Measurements from ENCODE around the gene PRDM16. TPM values are rescaled to one million over a fixed set of nuclear protein-coding genes. Genes with fewer than 3 reads are reported as not detected.

The PRDM16 gene
- total and polyA plus RNA-seq, 2 experiments from 2014 or later, result 0.14 to 0.16 TPM

DNA sequence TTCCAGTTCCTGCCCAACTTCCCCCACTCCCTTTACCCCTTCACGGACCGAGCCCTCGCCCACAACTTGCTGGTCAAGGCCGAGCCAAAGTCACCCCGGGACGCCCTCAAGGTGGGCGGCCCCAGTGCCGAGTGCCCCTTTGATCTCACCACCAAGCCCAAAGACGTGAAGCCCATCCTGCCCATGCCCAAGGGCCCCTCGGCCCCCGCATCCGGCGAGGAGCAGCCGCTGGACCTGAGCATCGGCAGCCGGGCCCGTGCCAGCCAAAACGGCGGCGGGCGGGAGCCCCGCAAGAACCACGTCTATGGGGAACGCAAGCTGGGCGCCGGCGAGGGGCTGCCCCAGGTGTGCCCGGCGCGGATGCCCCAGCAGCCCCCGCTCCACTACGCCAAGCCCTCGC lies 343.4 kb downstream of the PRDM16 start (continued):
- TF ChIP-seq CTCF (conservative IDR thresholded peaks at IDR 0.05; ENCODE audit: low read depth in 2 of 2), result no peak
- no peak for TF ChIP-seq ZNF331 (CRISPR knock-in tag; IDR thresholded peaks at IDR 0.05; ENCODE audit: low read depth)
- no peak for TF ChIP-seq JUNB (IDR thresholded peaks at IDR 0.05; ENCODE audit: unreplicated experiment)

- H3K4me1 Mint-ChIP-seq, result no peaks in the 10 kb centered on the region
- Histone ChIP-seq H4K20me1 (replicated peaks; ENCODE audit: insufficient read depth) (no peaks in the 10 kb centered on the region), H3K4me3 (no peak overlapping the region), H3K79me2 (replicated peaks; ENCODE audit: insufficient read depth) (no peaks in the 10 kb centered on the region), H3K27ac (ENCODE audit: low read depth) (no peak overlapping the region), H3K9me2 (ENCODE audit: insufficient read depth) (no peaks in the 10 kb centered on the region), H3K4me2 (no peak overlapping the region), H3K4me1 (ENCODE audit: insufficient read depth) (no peaks in the 10 kb centered on the region), H3F3A (replicated peaks; ENCODE audit: low read depth) (no peaks in the 10 kb centered on the region), H3K27me3 (ENCODE audit: insufficient read depth) (no peaks in the 10 kb centered on the region), H3K36me3 (ENCODE audit: insufficient read depth) (no peaks in the 10 kb centered on the region), H2AFZ (no peak overlapping the region)
- ATAC-seq (peak; percentile 16; the same call in 1 of the 3 replicates), DNase-seq (ENCODE audit: low spot score) (no peak)
- no peak overlapping the region for H3K4me3 Mint-ChIP-seq
- no peak overlapping the region for H3K27ac Mint-ChIP-seq
- peaks cover 4% of the 10 kb centered on the region for H3K27me3 Mint-ChIP-seq (ENCODE audit: insufficient read depth, low read depth, poor library complexity)
- peaks cover 14% of the 10 kb centered on the region for H3K9me3 Mint-ChIP-seq
- 0 out of 3 replicates have a peak, but pooled peaks cover 4% of the 10 kb centered on the region for H3K36me3 Mint-ChIP-seq (ENCODE audit: low read depth)
- TF ChIP-seq CTCF (conservative IDR thresholded peaks at IDR 0.05; ENCODE audit: low read depth in 2 of 2) (0 out of 4 replicates have a peak, but pooled peaks of 1 of the 2 experiments have one; percentile 10), ZNF114 (CRISPR knock-in tag; IDR thresholded peaks at IDR 0.05) (no peak)
Measured at GRCh38 chr1:3413975-3414710, 345.1 kb downstream of the PRDM16 start.

GRCh38 chr1:3415260-3416090 lies 346.5 kb downstream of the PRDM16 start:
- H3K36me3 Mint-ChIP-seq (ENCODE audit: low read depth), result 0 out of 3 replicates have a peak, but pooled peaks cover 4% of the 10 kb centered on the region
- Histone ChIP-seq H3K27me3 (ENCODE audit: insufficient read depth) (no peaks in the 10 kb centered on the region), H3K27ac (ENCODE audit: low read depth) (no peak overlapping the region), H4K20me1 (replicated peaks; ENCODE audit: insufficient read depth) (no peaks in the 10 kb centered on the region), H3K36me3 (ENCODE audit: insufficient read depth) (no peaks in the 10 kb centered on the region), H3K4me2 (no peak overlapping the region), H3K79me2 (replicated peaks; ENCODE audit: insufficient read depth) (no peaks in the 10 kb centered on the region), H2AFZ (no peak overlapping the region), H3K4me3 (no peak overlapping the region), H3K9me2 (ENCODE audit: insufficient read depth) (no peaks in the 10 kb centered on the region), H3F3A (replicated peaks; ENCODE audit: low read depth) (no peaks in the 10 kb centered on the region), H3K4me1 (ENCODE audit: insufficient read depth) (no peaks in the 10 kb centered on the region)
- H3K4me3 Mint-ChIP-seq, result no peak overlapping the region
- H3K4me1 Mint-ChIP-seq, result no peaks in the 10 kb centered on the region; the same call in 2 of the 3 replicates
- no peak for DNase-seq (ENCODE audit: low spot score)
- H3K9me3 Mint-ChIP-seq, result peaks cover 14% of the 10 kb centered on the region
- no peak for ATAC-seq
- H3K27me3 Mint-ChIP-seq (ENCODE audit: insufficient read depth, low read depth, poor library complexity), result peaks cover 6% of the 10 kb centered on the region
- H3K27ac Mint-ChIP-seq, result no peak overlapping the region
- TF ChIP-seq, protein P1, sequence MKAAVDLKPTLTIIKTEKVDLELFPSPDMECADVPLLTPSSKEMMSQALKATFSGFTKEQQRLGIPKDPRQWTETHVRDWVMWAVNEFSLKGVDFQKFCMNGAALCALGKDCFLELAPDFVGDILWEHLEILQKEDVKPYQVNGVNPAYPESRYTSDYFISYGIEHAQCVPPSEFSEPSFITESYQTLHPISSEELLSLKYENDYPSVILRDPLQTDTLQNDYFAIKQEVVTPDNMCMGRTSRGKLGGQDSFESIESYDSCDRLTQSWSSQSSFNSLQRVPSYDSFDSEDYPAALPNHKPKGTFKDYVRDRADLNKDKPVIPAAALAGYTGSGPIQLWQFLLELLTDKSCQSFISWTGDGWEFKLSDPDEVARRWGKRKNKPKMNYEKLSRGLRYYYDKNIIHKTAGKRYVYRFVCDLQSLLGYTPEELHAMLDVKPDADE (IDR thresholded peaks at IDR 0.05), result no peak
- TF ChIP-seq STAT1 (IDR thresholded peaks at IDR 0.05; ENCODE audit: unreplicated experiment), result no peak

Data from GM23338 (cell line).